GOT3 (cell line): ENCODE data around the gene MRNIP.
A peak's percentile ranks its signal among the peaks of the same experiment; 100 is the strongest.

Experiments
- DNase-seq: peaks from one replicate; lab custom pipeline; 2025; ENCODE audit warnings: mixed read lengths; lab: John Stamatoyannopoulos, UW

MRNIP gene

GRCh38 chr5:179858586-179859427 is at the start of gene MRNIP:
TSS of gene MRNIP (minus strand) at chr5:179858817. CDS start at chr5:179858796, 21 bp downstream.
- peak; percentile 90 for DNase-seq

GRCh38 chr5:179907556-179908324 is 49.1 kb upstream of the MRNIP start, which contains the start of gene TBC1D9B:
TSS of gene TBC1D9B (minus strand) at chr5:179907897. CDS start at chr5:179907821, 76 bp downstream.
- DNase-seq, result peak; percentile 45

- DNase-seq, result no peak
Observed at GRCh38 chr5:179906795-179907555, 48.4 kb upstream of the MRNIP start.

GRCh38 chr5:179906294-179906794 is 47.7 kb upstream of the MRNIP start:
- DNase-seq, result peak; percentile 11

- DNase-seq, result no peak
Observed at GRCh38 chr5:179905161-179905560, 46.5 kb upstream of the MRNIP start.

GRCh38 chr5:179904463-179905160 is 46.0 kb upstream of the MRNIP start:
- DNase-seq, result no peak

GRCh38 chr5:179902763-179903158 is 44.1 kb upstream of the MRNIP start:
- DNase-seq, result no peak

- DNase-seq, result no peak
Observed at GRCh38 chr5:179901915-179902762, 43.5 kb upstream of the MRNIP start.

- no peak for DNase-seq
Observed at GRCh38 chr5:179901462-179901861, 42.8 kb upstream of the MRNIP start.

- DNase-seq, result no peak
Observed at GRCh38 chr5:179900711-179901110, 42.1 kb upstream of the MRNIP start.

GRCh38 chr5:179900206-179900605 is 41.6 kb upstream of the MRNIP start:
- DNase-seq, result no peak

GRCh38 chr5:179895861-179896260 is 37.2 kb upstream of the MRNIP start:
- no peak for DNase-seq

GRCh38 chr5:179893958-179894895 is 35.6 kb upstream of the MRNIP start:
- no peak for DNase-seq

GRCh38 chr5:179893076-179893957 is 34.7 kb upstream of the MRNIP start:
- DNase-seq, result no peak

GRCh38 chr5:179892255-179892654 is 33.6 kb upstream of the MRNIP start:
- no peak for DNase-seq

GRCh38 chr5:179890751-179891682 is 32.4 kb upstream of the MRNIP start:
- DNase-seq, result no peak

GRCh38 chr5:179889885-179890284 is 31.3 kb upstream of the MRNIP start:
- no peak for DNase-seq
